NB4 (cell line): ENCODE data around the gene QSOX1.

Source experiments
- MYC ChIP-seq: IDR thresholded peaks from 2 replicates; pipeline ENCODE4 v1.6.1; 2011; ENCODE audit warnings: low read depth, low read length
- POLR2A ChIP-seq: IDR thresholded peaks from 2 replicates; pipeline ENCODE4 v1.6.1; 2011; ENCODE audit warnings: mild to moderate bottlenecking; ENCODE audit not compliant: insufficient read length; ENCODE audit errors: extremely low read depth
- TF ChIP-seq, protein P1 (sequence below): IDR thresholded peaks from one replicate; pipeline ENCODE4 v1.5.1; 2012; ENCODE audit warnings: low read depth, low read length

- TF ChIP-seq POLR2A (no peak), MYC (no peak)
- TF ChIP-seq, protein P1, sequence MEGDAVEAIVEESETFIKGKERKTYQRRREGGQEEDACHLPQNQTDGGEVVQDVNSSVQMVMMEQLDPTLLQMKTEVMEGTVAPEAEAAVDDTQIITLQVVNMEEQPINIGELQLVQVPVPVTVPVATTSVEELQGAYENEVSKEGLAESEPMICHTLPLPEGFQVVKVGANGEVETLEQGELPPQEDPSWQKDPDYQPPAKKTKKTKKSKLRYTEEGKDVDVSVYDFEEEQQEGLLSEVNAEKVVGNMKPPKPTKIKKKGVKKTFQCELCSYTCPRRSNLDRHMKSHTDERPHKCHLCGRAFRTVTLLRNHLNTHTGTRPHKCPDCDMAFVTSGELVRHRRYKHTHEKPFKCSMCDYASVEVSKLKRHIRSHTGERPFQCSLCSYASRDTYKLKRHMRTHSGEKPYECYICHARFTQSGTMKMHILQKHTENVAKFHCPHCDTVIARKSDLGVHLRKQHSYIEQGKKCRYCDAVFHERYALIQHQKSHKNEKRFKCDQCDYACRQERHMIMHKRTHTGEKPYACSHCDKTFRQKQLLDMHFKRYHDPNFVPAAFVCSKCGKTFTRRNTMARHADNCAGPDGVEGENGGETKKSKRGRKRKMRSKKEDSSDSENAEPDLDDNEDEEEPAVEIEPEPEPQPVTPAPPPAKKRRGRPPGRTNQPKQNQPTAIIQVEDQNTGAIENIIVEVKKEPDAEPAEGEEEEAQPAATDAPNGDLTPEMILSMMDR: no peak
These were observed 34.1 kb downstream of the QSOX1 start for GRCh38 chr1:180188684-180189175.
